Panc1 (cell line): ENCODE measurements around the gene TM2D3. TPM values are rescaled to one million over a fixed set of nuclear protein-coding genes. Genes with fewer than 3 reads are reported as not detected.

Experiments used
- ATAC-seq: fragments of 200-7000 bp; cut with Tn5 transposase; 2 replicates; pipeline ENCODE4 v1.9.1; 2020; ENCODE audit warnings: mild to moderate bottlenecking, moderate library complexity
- BruUV-seq: library from RNA; stranded (reverse); fragments of 400-500 nt; replicated peaks from 2 replicates; lab custom pipeline; 2021; lab: Mats Ljungman, UMichigan
- CTCF ChIA-PET: fragments of 300-600 bp; sonication (Branson Sonifier 250); formaldehyde crosslinking; loops from one replicate; lab custom pipeline; 2022; ENCODE audit warnings: antibody characterized with exemption; lab: Charles Lee
- POLR2A ChIA-PET: fragments of 300-600 bp; sonication (Branson Sonifier 250); formaldehyde crosslinking; loops from one replicate; lab custom pipeline; 2022; ENCODE audit warnings: antibody characterized with exemption; lab: Charles Lee
- DNase-seq: peaks from one replicate; pipeline ENCODE4 v3.0.0-alpha.2; 2010; ENCODE audit warnings: low read depth, low spot score
- H3K27ac ChIP-seq: 2 replicates; pipeline ENCODE4 v1.5.1; 2011; ENCODE audit warnings: mild to moderate bottlenecking, low read length, inconsistent platforms
- H3K27me3 ChIP-seq: fragments of 200-500 bp; sonication (Bioruptor generic); 2 replicates; pipeline ENCODE4 v1.6.0; 2014; ENCODE audit warnings: low read length, inconsistent platforms; ENCODE audit not compliant: control insufficient read depth, insufficient read depth
- H3K36me3 ChIP-seq: fragments of 200-500 bp; sonication (Bioruptor generic); 2 replicates; pipeline ENCODE4 v1.5.1; 2014; ENCODE audit warnings: inconsistent platforms, mild to moderate bottlenecking, low read length, moderate library complexity; ENCODE audit not compliant: control insufficient read depth, insufficient read depth
- H3K4me1 ChIP-seq: 2 replicates; pipeline ENCODE4 v1.5.1; 2011; ENCODE audit warnings: inconsistent platforms, mild to moderate bottlenecking, low read length, moderate library complexity; ENCODE audit not compliant: control insufficient read depth, insufficient read depth
- H3K4me3 ChIP-seq, 2 experiments: 2 replicates each; pipeline ENCODE4 v1.5.1; 2011 to 2012; ENCODE audit warnings: low read depth in 2 of 2, low read length in 2 of 2, mild to moderate bottlenecking in 2 of 2, inconsistent platforms in 1 of 2, moderate library complexity in 1 of 2
- H3K9me3 ChIP-seq: fragments of 200-500 bp; sonication (Bioruptor generic); 2 replicates; pipeline ENCODE4 v1.5.1; 2014; ENCODE audit warnings: low read depth, mild to moderate bottlenecking, inconsistent platforms, low read length, moderate library complexity; ENCODE audit not compliant: control insufficient read depth, insufficient read depth
- POLR2AphosphoS5 ChIP-seq: IDR thresholded peaks from 2 replicates; pipeline ENCODE4 v1.6.1; 2012; ENCODE audit warnings: mild to moderate bottlenecking, low read depth, low read length, moderate library complexity
- REST ChIP-seq, 2 experiments: IDR thresholded peaks; 2 replicates each; pipeline ENCODE4 v1.6.1; 2011 to 2012; ENCODE audit warnings: low read depth in 2 of 2, control low read depth in 1 of 2, low read length in 1 of 2, mild to moderate bottlenecking in 1 of 2, moderate library complexity in 1 of 2; ENCODE audit not compliant: insufficient read depth in 1 of 2
- SIN3A ChIP-seq: IDR thresholded peaks from 2 replicates; pipeline ENCODE4 v1.6.1; 2012; ENCODE audit warnings: low read depth, mild to moderate bottlenecking, low read length, moderate library complexity, borderline replicate concordance; ENCODE audit not compliant: insufficient read depth
- TCF7L2 ChIP-seq: IDR thresholded peaks from 2 replicates; pipeline ENCODE4 v1.6.1; 2011; ENCODE audit warnings: mild to moderate bottlenecking, low read depth, low read length, inconsistent platforms
- in situ Hi-C: cut with HindIII; loops from 2 replicates; pipeline ENCODE4 v1.10.0; 2016; ENCODE audit warnings: low sequenced_read_pairs, low pct_unique_long_range_greater_than_20kb
- intact Hi-C: fragments of 100-400 bp; cut with micrococcal nuclease; formaldehyde crosslinking; loops from one replicate; pipeline ENCODE4 v1.10.0; 2022; ENCODE audit not compliant: unreplicated experiment
- total RNA-seq: library from RNA; stranded (reverse); gene quantifications from one replicate; pipeline ENCODE4 v1.2.1, GENCODE V29; 2021; ENCODE audit not compliant: unreplicated experiment
- TF ChIP-seq, protein P1 (sequence below): fragments of 450-650 bp; IDR thresholded peaks from 2 replicates; pipeline ENCODE4 v1.5.1; 2017; ENCODE audit warnings: mild to moderate bottlenecking

The TM2D3 gene
- total RNA-seq, 1 experiment from 2014 or later, result 53.4 TPM

DNA sequence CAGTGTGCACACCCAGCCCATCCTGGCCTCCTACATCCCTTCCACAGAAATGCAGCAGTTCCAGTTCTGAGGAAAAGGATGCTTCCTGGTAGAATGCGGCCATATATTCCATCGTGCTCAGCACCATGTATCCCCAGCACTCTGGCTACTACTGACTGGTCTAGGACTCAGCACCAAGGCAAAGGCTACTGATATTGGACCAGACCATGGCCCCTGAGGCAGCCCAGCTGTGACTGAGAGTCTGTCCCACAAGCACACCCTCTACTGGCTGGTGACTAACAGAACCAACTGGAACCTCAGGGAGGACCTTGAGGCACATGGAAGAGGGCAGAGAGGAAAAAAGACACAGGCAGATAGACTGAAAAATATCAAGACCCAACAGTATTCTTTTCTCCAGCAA is 42.1 kb upstream of the TM2D3 start:
- intact Hi-C loops (no loop called here), in situ Hi-C loops (no loop called here)
- TF ChIP-seq POLR2AphosphoS5, result no peak
- TF ChIP-seq REST (IDR thresholded peaks at IDR 0.05; ENCODE audit: insufficient read depth in 1 of 2, low read depth in 2 of 2, low read length in 1 of 2), result no peak
- TF ChIP-seq, protein P1, sequence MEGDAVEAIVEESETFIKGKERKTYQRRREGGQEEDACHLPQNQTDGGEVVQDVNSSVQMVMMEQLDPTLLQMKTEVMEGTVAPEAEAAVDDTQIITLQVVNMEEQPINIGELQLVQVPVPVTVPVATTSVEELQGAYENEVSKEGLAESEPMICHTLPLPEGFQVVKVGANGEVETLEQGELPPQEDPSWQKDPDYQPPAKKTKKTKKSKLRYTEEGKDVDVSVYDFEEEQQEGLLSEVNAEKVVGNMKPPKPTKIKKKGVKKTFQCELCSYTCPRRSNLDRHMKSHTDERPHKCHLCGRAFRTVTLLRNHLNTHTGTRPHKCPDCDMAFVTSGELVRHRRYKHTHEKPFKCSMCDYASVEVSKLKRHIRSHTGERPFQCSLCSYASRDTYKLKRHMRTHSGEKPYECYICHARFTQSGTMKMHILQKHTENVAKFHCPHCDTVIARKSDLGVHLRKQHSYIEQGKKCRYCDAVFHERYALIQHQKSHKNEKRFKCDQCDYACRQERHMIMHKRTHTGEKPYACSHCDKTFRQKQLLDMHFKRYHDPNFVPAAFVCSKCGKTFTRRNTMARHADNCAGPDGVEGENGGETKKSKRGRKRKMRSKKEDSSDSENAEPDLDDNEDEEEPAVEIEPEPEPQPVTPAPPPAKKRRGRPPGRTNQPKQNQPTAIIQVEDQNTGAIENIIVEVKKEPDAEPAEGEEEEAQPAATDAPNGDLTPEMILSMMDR, result no peak
- TF ChIP-seq SIN3A, result no peak
- TF ChIP-seq TCF7L2, result no peak
- ChIA-PET CTCF (no interaction called here), POLR2A (no interaction called here)
- ATAC-seq, result peak; percentile 53; the same call in 1 of the 2 replicates
- H3K4me1 ChIP-seq, result no peaks in the 10 kb centered on the region
- H3K27me3 ChIP-seq, result no peaks in the 10 kb centered on the region
- no peaks in the 10 kb centered on the region for H3K36me3 ChIP-seq
- DNase-seq, result no peak
- no peak overlapping the region for H3K4me3 ChIP-seq
- no peak overlapping the region for H3K27ac ChIP-seq
- no peaks in the 10 kb centered on the region for H3K9me3 ChIP-seq
- BruUV-seq, result no TSS peak

- TF ChIP-seq TCF7L2 (no peak), REST (IDR thresholded peaks at IDR 0.05; ENCODE audit: insufficient read depth in 1 of 2, low read depth in 2 of 2, low read length in 1 of 2) (no peak), POLR2AphosphoS5 (no peak), SIN3A (no peak)
- TF ChIP-seq, protein P1, result no peak
- Histone ChIP-seq H3K27me3 (no peaks in the 10 kb centered on the region), H3K36me3 (no peaks in the 10 kb centered on the region), H3K27ac (no peak overlapping the region), H3K4me1 (no peaks in the 10 kb centered on the region), H3K9me3 (no peaks in the 10 kb centered on the region), H3K4me3 (no peak overlapping the region)
- intact Hi-C loops, result no loop called here
- CTCF ChIA-PET, result no interaction called here
- no TSS peak for BruUV-seq
- no peak for DNase-seq
- no peak for ATAC-seq
- in situ Hi-C loops, result no loop called here
- POLR2A ChIA-PET, result no interaction called here
These were observed 40.8 kb upstream of the TM2D3 start for GRCh38 chr15:101692801-101693598.
